CD4-positive, alpha-beta memory T cell (primary cell): ENCODE measurements around the gene PLIN4. TPM values are rescaled to one million over a fixed set of nuclear protein-coding genes. Genes with fewer than 3 reads are reported as not detected.
A peak's percentile ranks its signal among the peaks of the same experiment; 100 is the strongest.
"Not testable (repeated sequence)": the region's sequence is repeated elsewhere in the genome, so short reads cannot be mapped to it uniquely, and the experiment has no call there.

ENCODE experiments used
- CTCF ChIA-PET: fragments of 350-600 bp; sonication (Branson Sonifier 250); formaldehyde crosslinking; loops from one replicate; lab custom pipeline; 2021; ENCODE audit warnings: inconsistent platforms; ENCODE audit not compliant: partially characterized antibody; lab: Charles Lee
- POLR2A ChIA-PET: fragments of 350-600 bp; sonication (Branson Sonifier 250); formaldehyde crosslinking; loops from one replicate; lab custom pipeline; 2021; ENCODE audit not compliant: partially characterized antibody; lab: Charles Lee
- DNase-seq, 5 donors: peaks; one replicate each; pipeline versions ENCODE4 v3.0.0 to v3.0.0-alpha.2; 2020 to 2022; ENCODE audit warnings: mixed read lengths in 1 of 5
- H3K27ac ChIP-seq: one replicate; pipeline ENCODE4 v1.7.0; 2013; ENCODE audit warnings: low read depth, low read length
- H3K27me3 ChIP-seq: 2 replicates; pipeline ENCODE4 v1.7.0; 2013; ENCODE audit warnings: mild to moderate bottlenecking, low read length, moderate library complexity; ENCODE audit not compliant: insufficient read depth
- H3K36me3 ChIP-seq: 2 replicates; pipeline ENCODE4 v1.7.0; 2013; ENCODE audit warnings: mild to moderate bottlenecking, low read length, moderate library complexity; ENCODE audit not compliant: insufficient read depth
- H3K4me1 ChIP-seq: 2 replicates; pipeline ENCODE4 v1.7.0; 2013; ENCODE audit warnings: mild to moderate bottlenecking, low read length, moderate library complexity; ENCODE audit not compliant: insufficient read depth
- H3K4me3 ChIP-seq, 2 donors: one replicate each; pipeline ENCODE4 v1.7.0; 2013; ENCODE audit warnings: low read length in 2 of 2, mild to moderate bottlenecking in 1 of 2
- H3K9me3 ChIP-seq, 2 donors: one replicate each; pipeline ENCODE4 v1.7.0; 2013; ENCODE audit warnings: low read length in 2 of 2, control low read depth in 1 of 2; ENCODE audit not compliant: control insufficient read depth in 1 of 2
- H3K27ac Mint-ChIP-seq, 7 donors: one replicate each; pipeline ENCODE4 v1.8.0; 2020 to 2021; ENCODE audit warnings: mixed read lengths in 7 of 7, mild to moderate bottlenecking in 6 of 7, inconsistent platforms in 3 of 7, moderate library complexity in 3 of 7
- H3K27me3 Mint-ChIP-seq, 2 donors: one replicate each; pipeline ENCODE4 v1.8.0; 2020 to 2021; ENCODE audit warnings: mixed read lengths in 2 of 2
- H3K36me3 Mint-ChIP-seq, 2 donors: one replicate each; pipeline ENCODE4 v1.8.0; 2020 to 2021; ENCODE audit warnings: mixed read lengths in 2 of 2, inconsistent platforms in 1 of 2, mild to moderate bottlenecking in 1 of 2
- H3K4me1 Mint-ChIP-seq, 4 donors: one replicate each; pipeline ENCODE4 v1.8.0; 2020 to 2021; ENCODE audit warnings: mixed read lengths in 4 of 4, mild to moderate bottlenecking in 1 of 4
- H3K4me3 Mint-ChIP-seq, 8 donors: one replicate each; pipeline ENCODE4 v1.8.0; 2020 to 2021; ENCODE audit warnings: mixed read lengths in 8 of 8, mild to moderate bottlenecking in 7 of 8, moderate library complexity in 6 of 8, inconsistent platforms in 3 of 8
- H3K9me3 Mint-ChIP-seq, 8 donors: one replicate each; pipeline ENCODE4 v1.8.0; 2020 to 2021; ENCODE audit warnings: mixed read lengths in 8 of 8, mild to moderate bottlenecking in 5 of 8, inconsistent platforms in 3 of 8, moderate library complexity in 1 of 8
- intact Hi-C: fragments of 100-400 bp; cut with micrococcal nuclease; formaldehyde crosslinking; loops from one replicate; pipeline ENCODE4 v1.15.1; 2023
- polyA plus RNA-seq, 2 donors: library from polyadenylated mRNA; unstranded; fragments of 300-500 nt; fragmentation: Illumina TruSeq; gene quantifications; one replicate each; pipeline ENCODE4 v1.2.3, GENCODE V29; 2021
- total RNA-seq, 2 experiments: library from RNA; stranded (reverse); gene quantifications; one replicate each; pipeline ENCODE4 v1.2.3, GENCODE V29; 2021

PLIN4 gene
- under 1 TPM; 0.17 to 0.22 TPM for total RNA-seq
- under 1 TPM in 1 of 2 donors, not detected in 1; 0.14 TPM for polyA plus RNA-seq

GRCh38 chr19:4518345-4519171 is at the start of gene PLIN4:
PLIN4 (minus strand) TSS chr19:4518486; CDS start chr19:4518272, 214 bp downstream.
- no peak within 1 kb of the TSS for H3K27ac Mint-ChIP-seq
- Histone ChIP-seq H3K4me3 (no peak within 1 kb of the TSS), H3K27ac (no peak within 1 kb of the TSS), H3K4me1 (no peaks in the 10 kb centered on the region), H3K36me3 (no peaks in the 10 kb centered on the region), H3K27me3 (no peaks in the 10 kb centered on the region), H3K9me3 (no peaks in the 10 kb centered on the region)
- no peaks in the 10 kb centered on the region for H3K4me1 Mint-ChIP-seq
- no peak within 1 kb of the TSS for H3K4me3 Mint-ChIP-seq
- POLR2A ChIA-PET, result no interaction called here
- H3K27me3 Mint-ChIP-seq, result peaks cover 6 to 7% of the 10 kb centered on the region in 2 donors
- no peak for DNase-seq
- intact Hi-C loops, result no loop called here
- no peaks in the 10 kb centered on the region for H3K36me3 Mint-ChIP-seq
- CTCF ChIA-PET, result no interaction called here
- H3K9me3 Mint-ChIP-seq, result peaks cover 0 to 2% (median 0%) of the 10 kb centered on the region in 8 donors

- H3K27me3 ChIP-seq, result no peaks in the 10 kb centered on the region
- peaks cover 4 to 6% of the 10 kb centered on the region in 2 donors for H3K27me3 Mint-ChIP-seq
- no peaks in the 10 kb centered on the region for H3K36me3 ChIP-seq
- DNase-seq, result peak in 4 of 5 donors; percentile 32 to 48 (median 44)
- H3K27ac Mint-ChIP-seq, result peak overlapping the region in 1 of 7 donors; percentile 51
- H3K4me1 Mint-ChIP-seq, result no peaks in the 10 kb centered on the region
- H3K9me3 ChIP-seq, result no peaks in the 10 kb centered on the region
- H3K4me3 ChIP-seq, result no peak overlapping the region
- H3K4me1 ChIP-seq, result no peaks in the 10 kb centered on the region
- intact Hi-C loops, result loop anchor here (1.0 kb wide), 1 partner anchor 69 kb away; no protein-coding TSS in a partner anchor
- POLR2A ChIA-PET, result no interaction called here
- no peak overlapping the region for H3K27ac ChIP-seq
- CTCF ChIA-PET, result interaction anchor here (1.0 to 6.3 kb wide), 5 partner anchors 9 to 223 kb away, joined by 3 to 44 read pairs (median 7); partner anchors contain the start of gene FEM1A
- no peaks in the 10 kb centered on the region for H3K36me3 Mint-ChIP-seq
- H3K9me3 Mint-ChIP-seq, result peaks cover 0 to 3% (median 0%) of the 10 kb centered on the region in 8 donors
- no peak overlapping the region for H3K4me3 Mint-ChIP-seq
These were observed 49.3 kb upstream of the PLIN4 start for GRCh38 chr19:4567584-4568071.

GRCh38 chr19:4566402-4567051 is 48.2 kb upstream of the PLIN4 start:
- no peak overlapping the region for H3K27ac Mint-ChIP-seq

GRCh38 chr19:4563562-4563961 is 45.3 kb upstream of the PLIN4 start:
- CTCF ChIA-PET, POLR2A ChIA-PET, intact Hi-C loops, H3K36me3 Mint-ChIP-seq, H3K9me3 Mint-ChIP-seq, DNase-seq, H3K36me3 ChIP-seq, H3K27ac Mint-ChIP-seq, H3K4me3 ChIP-seq, H3K4me1 Mint-ChIP-seq, H3K27me3 ChIP-seq, H3K4me3 Mint-ChIP-seq, H3K27me3 Mint-ChIP-seq, H3K27ac ChIP-seq, H3K9me3 ChIP-seq, H3K4me1 ChIP-seq: not testable (repeated sequence)

More at GRCh38 chr19:4566402-4567051, 48.2 kb upstream of the PLIN4 start:
- H3K36me3 ChIP-seq, result no peaks in the 10 kb centered on the region
- ChIA-PET POLR2A (no interaction called here), CTCF (interaction anchor here (1.0 to 6.3 kb wide), 6 partner anchors 10 to 225 kb away, joined by 3 to 44 read pairs (median 6); partner anchors contain the start of gene FEM1A)
- H3K4me3 Mint-ChIP-seq, result no peak overlapping the region
- H3K4me1 ChIP-seq, result no peaks in the 10 kb centered on the region
- peaks cover 4 to 6% of the 10 kb centered on the region in 2 donors for H3K27me3 Mint-ChIP-seq
- DNase-seq, result no peak
- no peaks in the 10 kb centered on the region for H3K9me3 ChIP-seq
- H3K9me3 Mint-ChIP-seq, result peaks cover 0 to 3% (median 0%) of the 10 kb centered on the region in 8 donors
- H3K36me3 Mint-ChIP-seq, result no peaks in the 10 kb centered on the region
- no peaks in the 10 kb centered on the region for H3K27me3 ChIP-seq
- no peak overlapping the region for H3K4me3 ChIP-seq
- H3K4me1 Mint-ChIP-seq, result no peaks in the 10 kb centered on the region
- no peak overlapping the region for H3K27ac ChIP-seq
- intact Hi-C loops, result loop anchor here (1.0 kb wide), 1 partner anchor 70 kb away; no protein-coding TSS in a partner anchor

GRCh38 chr19:4562085-4562484 is 43.8 kb upstream of the PLIN4 start:
- intact Hi-C loops, H3K36me3 ChIP-seq, CTCF ChIA-PET, H3K9me3 ChIP-seq, H3K27ac ChIP-seq, H3K27me3 ChIP-seq, H3K4me3 Mint-ChIP-seq, H3K4me1 ChIP-seq, H3K36me3 Mint-ChIP-seq, H3K4me1 Mint-ChIP-seq, H3K27ac Mint-ChIP-seq, H3K4me3 ChIP-seq, POLR2A ChIA-PET, DNase-seq, H3K27me3 Mint-ChIP-seq, H3K9me3 Mint-ChIP-seq: not testable (repeated sequence)

GRCh38 chr19:4559569-4559968 is 41.3 kb upstream of the PLIN4 start, which contains the start of gene SEMA6B:
SEMA6B (minus strand) TSS chr19:4559684; CDS start chr19:4558457, 1,227 bp downstream.
- peaks cover 1 to 3% of the 10 kb centered on the region in 2 donors for H3K27me3 Mint-ChIP-seq
- H3K27me3 ChIP-seq, result no peaks in the 10 kb centered on the region
- H3K27ac ChIP-seq, result no peak within 1 kb of the TSS
- no peak for DNase-seq
- POLR2A ChIA-PET, result no interaction called here
- no peaks in the 10 kb centered on the region for H3K9me3 ChIP-seq
- no peaks in the 10 kb centered on the region for H3K4me1 ChIP-seq
- H3K27ac Mint-ChIP-seq, result peak within 1 kb of the TSS in 1 of 7 donors; percentile 73
- no peaks in the 10 kb centered on the region for H3K36me3 Mint-ChIP-seq
- no peak within 1 kb of the TSS for H3K4me3 Mint-ChIP-seq
- H3K4me1 Mint-ChIP-seq, result no peaks in the 10 kb centered on the region
- intact Hi-C loops, result no loop called here
- no peak within 1 kb of the TSS for H3K4me3 ChIP-seq
- no peaks in the 10 kb centered on the region for H3K9me3 Mint-ChIP-seq
- CTCF ChIA-PET, result interaction anchor here (0.6 to 1.1 kb wide), 2 partner anchors 77 to 1075 kb away, joined by 3 to 8 read pairs; no protein-coding TSS in a partner anchor
- no peaks in the 10 kb centered on the region for H3K36me3 ChIP-seq
